Hypothalamus (tissue), 51 donors: Measurements from ENCODE around the gene TIMM8A.
"Not testable (repeated sequence)": the region's sequence is repeated elsewhere in the genome, so short reads cannot be mapped to it uniquely, and the experiment has no call there.

ENCODE experiments used
- DNase-seq, 51 donors: peaks; one replicate each; lab custom pipeline; 2025; lab: John Stamatoyannopoulos, UW

TIMM8A gene

DNA sequence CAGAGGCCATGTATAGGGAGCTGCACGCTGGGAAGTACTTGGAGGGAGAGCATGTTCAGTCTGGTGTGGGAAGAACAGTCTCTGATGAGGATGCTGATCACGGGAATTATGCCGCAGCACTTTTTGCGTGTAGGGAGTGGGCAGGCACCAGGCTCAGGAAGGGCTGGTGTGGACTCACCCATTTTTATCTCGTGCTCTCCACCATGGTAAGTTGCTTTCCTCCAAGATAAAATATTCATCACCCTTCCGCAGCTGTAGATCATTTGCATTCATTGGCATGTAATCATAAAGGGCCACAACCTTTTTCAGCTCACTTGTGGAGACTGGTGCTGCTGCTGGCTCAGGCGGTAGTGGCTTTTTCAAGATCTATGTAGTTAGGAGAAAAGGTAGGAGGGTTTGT is 11.8 kb upstream of the TIMM8A start:
- no peak for DNase-seq

GRCh38 chrX:101359966-101360365 is 11.4 kb upstream of the TIMM8A start:
- DNase-seq, result no peak

- DNase-seq, result no peak
These were observed 8.7 kb upstream of the TIMM8A start for GRCh38 chrX:101357166-101357795.

GRCh38 chrX:101349193-101349562 is 636 bp upstream of the TIMM8A start:
- peak in 1 of 51 donors; percentile 7 for DNase-seq

DNA sequence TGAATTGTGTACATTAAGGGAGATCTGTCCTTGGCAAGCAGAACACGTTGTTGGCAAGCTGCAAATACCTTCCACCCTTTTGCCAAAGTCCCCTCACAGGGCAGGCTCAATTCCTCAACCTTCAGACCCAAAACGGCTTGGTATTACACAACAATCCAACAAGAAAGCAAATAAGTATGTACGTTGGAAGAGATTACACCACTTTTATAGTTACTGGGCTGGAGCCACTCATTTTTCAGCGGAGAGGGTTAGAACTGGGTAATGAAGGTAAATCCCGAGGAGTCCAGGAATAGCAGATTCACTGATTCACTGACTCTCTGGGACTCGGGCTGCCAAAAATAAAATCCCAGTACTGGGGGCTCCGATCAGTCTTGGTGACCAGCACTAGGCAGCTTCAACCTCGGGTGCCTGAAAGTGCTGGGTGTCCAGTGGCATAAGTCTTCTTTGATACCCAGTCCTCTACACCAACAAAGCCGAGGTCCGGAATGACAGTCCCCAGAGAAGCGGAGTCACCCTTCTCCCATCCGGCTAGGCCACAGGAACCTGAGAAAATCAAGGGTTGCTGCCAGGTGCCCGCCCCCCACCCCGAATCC is 587 bp downstream of the TIMM8A start:
- DNase-seq, result peak in 4 of 51 donors; percentile 3 to 13 (median 4)

DNA sequence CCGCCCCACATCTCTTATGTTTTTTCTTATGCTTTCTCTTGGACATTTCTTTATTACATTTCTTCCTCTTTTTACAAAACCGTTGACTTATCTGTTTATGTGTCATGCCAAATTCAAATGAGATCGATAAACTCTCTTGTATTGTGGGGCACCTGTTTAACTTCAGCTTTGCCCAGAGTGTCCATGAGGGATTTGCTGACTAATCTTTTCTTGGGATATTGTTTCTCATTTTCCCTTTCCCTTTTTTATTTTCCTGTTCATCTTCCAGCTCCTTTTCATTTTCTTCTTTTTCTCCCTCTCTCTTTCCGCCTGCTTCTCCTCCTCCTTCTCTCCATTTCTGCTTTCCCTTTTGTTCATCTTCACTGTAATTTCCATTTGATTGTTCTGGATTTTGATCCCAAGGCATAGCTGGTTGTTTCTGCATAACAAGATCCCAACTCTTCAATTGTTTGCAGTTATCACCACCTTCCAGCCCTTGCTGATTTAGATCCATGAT is 10.7 kb downstream of the TIMM8A start:
- no peak for DNase-seq

GRCh38 chrX:101334310-101334709 is 14.2 kb downstream of the TIMM8A start:
- DNase-seq, result not testable (repeated sequence)

DNA sequence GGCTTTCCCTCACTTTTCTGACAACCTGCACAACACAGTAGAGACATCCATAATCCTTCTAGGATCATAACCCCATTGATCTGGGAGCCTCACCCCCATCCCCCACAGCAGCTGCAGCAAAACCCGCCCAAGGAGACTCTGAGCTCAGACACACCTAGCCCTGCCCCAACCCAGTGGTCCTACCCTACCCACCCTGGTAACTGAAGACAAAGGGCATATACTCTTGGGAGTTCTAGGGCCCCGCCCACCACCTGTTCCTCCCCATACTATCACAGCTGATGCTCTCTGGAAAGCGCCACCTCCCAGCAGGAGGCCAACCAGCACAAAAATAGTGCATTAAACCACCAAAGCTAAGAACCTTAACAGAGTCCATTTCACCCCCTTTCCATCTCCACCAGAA is 21.9 kb downstream of the TIMM8A start:
- DNase-seq, result not testable (repeated sequence)

GRCh38 chrX:101303790-101304189 is 44.8 kb downstream of the TIMM8A start:
- no peak for DNase-seq
